NCI-H2081 (cell line): ENCODE data around the gene PNO1.
"Not testable (repeated sequence)": the region's sequence is repeated elsewhere in the genome, so short reads cannot be mapped to it uniquely, and the experiment has no call there.

Experiments used
- DNase-seq, 2 experiments: peaks; one replicate each; lab custom pipeline; 2025; lab: John Stamatoyannopoulos, UW

PNO1 gene

DNA sequence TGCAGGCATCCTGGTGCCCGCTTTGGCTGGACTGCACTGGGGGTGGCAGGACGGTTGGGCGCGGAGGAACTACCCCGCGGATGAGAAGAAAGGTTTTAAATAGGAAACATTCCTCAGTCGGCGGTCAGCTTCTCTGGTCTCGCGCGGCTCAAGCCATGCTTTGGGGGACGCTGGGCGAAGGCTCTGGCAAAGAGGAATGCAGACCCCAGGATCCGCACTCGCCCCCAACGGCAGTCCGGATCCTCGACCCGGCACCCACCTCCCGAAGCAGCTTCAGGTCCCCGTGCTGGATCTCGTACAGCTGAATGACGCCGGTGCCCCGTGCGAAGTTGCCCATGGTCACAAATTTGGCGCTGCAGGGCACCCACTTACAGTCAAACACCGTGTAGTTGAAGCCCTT, 686 bp upstream of the PNO1 start:
- DNase-seq: peak in 1 of 2 experiments; percentile 29

DNA sequence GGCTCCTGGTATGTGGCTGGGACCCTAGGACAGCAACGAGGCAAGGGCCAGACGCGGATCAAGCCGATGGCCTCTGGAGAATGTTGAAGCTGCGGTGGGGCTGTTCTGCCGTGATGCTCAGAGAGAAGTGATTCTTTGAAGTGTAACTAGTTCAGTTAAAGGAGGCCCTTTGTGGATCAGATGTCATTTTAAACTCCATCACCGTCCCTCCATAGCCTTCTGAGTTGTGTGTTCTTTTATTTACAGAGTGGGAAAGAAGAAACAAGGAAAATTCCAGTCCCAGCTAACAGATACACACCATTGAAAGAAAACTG, 403 bp downstream of the PNO1 start:
- no peak for DNase-seq

DNA sequence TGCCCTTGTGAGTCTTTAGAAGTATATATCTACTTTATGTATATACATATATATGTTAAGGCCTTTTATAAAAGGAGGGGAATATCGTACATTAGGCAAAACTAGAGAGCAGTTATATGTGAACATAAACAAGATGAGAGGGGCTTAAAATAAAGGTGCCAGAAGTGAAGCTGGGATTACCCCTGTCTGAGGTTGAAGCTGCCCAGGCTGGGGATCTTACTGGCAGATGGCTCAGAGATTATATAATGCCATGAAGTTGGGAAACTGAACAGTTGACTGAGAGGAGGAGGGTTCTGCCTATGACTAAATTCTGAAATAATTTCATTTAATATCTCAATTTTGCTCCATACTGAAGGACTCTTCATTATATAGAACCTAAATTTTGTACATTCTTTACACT, 6.0 kb downstream of the PNO1 start:
- DNase-seq: no peak

DNA sequence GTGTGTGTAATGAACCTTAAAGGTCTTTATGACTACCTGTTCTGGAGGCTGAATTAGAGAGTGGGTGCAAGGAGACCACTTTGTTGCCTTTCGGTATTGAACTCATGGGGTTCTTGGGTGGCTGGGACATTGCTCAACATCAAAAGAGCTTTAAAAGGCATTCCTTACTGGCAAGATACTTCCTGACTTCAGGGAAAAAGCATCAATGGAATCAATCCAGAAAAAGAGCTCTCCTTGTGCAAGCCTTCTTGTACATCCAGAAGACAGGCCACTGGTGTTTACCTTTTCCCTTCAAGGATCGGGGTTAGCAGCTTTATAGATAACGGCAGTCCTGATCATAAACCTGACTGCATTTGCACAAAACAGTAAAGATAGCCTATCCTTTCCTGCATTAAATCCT, 9.5 kb downstream of the PNO1 start:
- no peak for DNase-seq

DNA sequence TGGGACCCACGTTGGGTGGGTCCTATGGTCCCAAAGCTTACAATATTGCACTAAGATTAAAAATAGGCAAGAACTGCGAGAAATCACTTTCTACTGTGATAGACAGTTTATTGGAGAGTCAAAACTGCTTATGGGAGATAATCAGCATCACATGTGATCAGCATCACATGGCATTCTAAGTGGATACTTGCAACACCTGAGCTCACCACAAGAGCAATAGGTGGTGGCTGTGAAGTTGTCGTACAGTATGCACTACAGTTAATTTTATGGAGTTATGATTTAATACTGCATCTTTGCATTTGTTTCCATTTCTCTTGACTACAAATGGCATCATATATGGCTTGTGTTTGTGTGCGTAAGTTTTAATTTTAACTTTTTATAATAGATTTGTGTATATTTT, 11.6 kb downstream of the PNO1 start:
- no peak for DNase-seq

DNA sequence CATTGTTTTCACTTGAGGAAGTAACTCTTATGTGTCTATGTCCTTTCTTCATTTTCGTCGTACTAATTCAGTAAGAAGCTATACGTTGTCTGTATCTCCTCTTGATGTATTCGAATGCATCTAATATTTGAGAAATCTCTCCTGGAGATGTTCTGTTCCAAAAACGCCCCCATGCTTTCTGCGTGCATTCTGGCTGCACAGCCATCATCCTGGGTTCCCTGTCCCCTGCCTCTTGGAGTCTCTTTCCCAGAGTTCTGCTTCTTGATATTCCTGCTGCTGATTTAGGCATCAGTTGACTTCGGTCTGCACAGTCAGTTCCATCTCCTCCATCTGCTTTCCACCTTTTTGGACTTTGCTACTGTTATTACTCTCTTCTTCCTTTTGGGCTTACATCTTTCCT, 13.5 kb downstream of the PNO1 start:
- no peak for DNase-seq

DNA sequence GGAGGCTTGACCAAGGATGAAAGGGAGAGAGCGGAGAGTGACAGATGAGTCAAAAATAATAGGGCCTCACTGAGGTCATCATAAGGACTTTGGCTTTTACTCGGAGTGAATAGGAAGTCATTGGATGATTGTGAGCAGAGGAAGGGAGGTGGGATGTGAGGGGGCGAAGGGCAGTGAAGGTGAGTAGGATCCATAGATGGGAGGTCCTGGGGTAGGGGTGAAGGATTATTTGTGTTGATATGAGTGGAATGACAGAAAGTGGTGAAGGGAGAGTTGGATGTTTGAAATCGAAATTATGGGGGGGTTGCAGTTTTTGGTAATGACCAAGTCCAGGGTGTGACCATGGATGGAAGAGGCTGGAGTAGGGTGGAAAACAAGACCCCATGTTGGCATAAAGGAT, 14.0 kb downstream of the PNO1 start:
- no peak for DNase-seq

DNA sequence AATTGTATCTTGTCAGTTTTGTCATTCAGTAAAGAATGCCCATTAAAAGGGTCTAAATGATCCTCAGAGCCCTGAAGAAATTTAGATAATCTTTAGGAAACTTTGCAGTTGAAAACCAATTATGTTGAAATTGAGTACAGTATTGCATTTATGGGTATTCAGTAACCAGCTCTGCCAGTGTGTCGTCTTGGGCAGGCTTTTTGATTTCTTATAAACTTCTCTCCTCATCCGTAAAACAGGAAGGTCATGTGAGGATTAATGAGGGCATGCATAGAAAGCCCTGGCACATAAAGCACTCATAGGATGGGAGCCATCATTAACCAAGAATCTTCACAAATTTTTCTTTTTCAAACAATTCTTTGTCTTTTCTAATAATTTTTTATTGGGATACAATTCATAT, 14.8 kb downstream of the PNO1 start:
- no peak for DNase-seq

DNA sequence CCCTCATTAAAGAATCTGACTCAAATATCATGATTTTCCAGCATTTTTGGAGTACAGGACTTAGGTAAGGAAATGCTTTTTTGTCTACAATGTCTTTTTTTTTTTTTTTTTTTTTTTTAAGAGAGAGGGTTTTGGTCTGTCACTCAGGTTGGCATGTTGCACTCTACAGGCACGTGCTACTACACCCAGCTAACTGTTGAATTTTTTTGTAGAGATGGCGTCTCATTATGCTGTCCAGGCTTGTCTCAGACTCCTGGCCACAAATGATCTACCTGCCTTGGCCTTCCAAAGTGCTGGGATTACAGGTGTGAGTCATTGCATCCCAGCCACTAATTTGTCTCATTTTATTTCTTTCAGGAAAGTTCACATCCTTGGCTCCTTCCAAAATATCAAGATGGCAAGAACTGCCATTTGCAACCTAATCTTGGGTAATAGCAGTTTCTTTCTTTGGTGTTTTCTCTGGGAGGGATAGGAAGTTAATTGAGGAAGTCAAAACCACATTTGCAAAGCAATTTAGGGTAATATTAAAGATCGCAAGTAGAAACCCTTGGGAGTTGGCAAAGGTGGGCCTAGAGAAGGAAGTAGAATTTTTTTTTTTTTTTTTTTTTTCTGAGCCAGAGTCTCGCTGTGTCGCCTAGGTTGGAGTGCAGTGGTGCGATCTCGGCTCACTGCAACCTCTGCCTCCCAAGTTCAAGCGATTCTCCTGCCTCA, 15.5 kb downstream of the PNO1 start:
- DNase-seq: no peak

DNA sequence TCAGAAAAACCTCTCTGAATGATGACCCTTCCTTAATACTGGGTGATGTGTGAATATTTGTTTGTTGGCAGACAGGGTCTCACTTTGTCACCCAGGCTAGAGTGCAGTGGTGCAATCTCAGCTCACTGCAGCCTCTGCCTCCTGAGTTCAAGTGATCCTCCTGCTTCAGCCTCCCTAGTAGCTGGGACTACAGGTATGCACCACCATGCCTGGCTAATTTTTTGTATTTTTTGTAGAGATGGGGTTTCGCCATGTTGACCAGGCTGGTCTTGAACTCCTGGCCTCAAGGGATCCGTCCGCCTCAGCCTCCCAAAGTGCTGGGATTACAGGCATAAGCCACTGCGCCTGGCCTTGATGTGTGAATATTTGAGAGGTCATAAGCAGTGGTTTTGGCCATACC, 17.5 kb downstream of the PNO1 start:
- not testable (repeated sequence) for DNase-seq

DNA sequence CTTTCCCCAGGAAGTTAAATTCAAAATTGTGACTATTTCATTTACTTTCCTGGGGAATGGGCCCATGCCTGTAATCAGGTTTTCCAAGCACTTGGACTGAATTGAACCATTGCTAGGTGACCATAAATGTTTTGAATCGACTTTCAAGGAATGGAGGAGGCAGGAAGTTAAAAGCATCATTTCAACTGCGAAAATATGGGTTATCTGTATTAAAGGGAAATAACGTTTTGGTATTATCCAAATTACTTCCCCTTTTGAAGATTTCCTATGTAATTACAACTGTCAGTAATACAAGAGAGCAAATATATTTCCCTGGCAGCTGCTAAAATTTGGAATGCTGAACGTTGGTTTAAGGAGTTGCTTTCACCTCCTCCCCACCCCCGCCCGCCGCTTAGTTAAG, 19.0 kb downstream of the PNO1 start:
- DNase-seq: no peak

DNA sequence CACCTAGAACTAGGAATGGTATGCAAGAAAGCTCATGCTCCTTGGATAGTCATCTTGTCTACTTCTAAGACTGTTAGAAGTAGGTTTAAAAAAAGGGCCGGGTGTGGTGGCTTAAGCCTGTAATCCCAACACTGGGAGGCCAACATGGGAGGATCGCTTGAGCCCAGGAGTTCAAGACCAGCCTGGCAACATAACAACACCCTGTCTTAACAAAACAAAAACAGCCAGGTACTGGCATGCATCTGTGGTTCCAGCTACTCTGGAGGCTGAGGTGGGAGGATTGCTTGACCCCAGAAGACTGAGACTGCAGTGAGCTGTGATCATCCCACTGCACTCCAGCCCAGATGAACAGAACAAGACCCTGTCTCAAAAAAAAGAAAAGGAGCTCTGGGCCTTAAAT, 19.9 kb downstream of the PNO1 start:
- no peak for DNase-seq

DNA sequence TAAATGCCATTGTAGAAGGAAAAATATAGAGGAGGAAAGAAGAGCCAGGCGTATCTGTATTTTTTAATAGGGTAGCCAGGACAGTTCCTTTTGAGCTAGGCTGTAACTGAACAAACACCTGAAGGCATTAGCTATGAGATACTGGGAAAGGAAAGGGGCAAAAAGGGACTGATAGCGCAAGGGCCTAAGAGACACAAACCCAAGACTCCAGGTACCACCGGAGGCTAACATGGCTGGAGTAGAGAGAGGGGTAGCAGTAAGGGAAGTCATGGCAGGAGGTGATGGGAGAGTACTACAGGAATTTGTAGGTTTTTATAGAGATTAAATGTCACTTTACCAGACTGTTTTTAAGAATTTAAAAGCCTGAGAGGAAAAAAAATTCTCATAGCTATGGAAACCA, 20.7 kb downstream of the PNO1 start:
- DNase-seq: no peak

DNA sequence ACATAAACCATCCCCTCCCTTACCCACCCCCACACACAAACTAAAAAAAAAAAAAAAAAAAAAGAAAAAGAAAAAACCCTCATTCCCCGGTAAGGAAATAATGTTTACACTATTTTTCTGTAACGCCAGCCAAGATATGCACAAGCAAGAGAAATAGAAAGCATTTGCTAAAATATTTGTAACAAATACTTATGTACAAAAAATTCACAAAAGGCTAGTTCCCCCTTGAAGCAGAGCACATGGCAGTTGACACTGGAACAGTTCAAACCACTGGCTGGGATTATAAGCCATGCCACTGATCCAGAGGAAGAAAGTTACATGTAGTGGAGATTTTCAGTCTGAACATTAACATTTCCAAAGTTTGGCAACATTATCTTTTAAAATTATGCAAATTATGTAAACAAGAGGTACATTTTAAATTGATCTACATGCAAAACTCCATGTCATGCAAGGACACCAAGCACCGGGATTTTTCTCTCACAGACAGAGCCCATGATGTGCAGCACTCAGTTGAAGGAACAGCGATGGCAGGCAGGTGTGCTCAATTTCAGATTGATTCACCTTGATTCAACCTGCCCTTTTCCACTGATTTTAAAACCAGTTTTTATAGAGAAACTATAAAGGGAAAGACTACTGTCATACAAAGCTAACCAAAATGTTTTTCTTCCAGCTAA, 21.4 kb downstream of the PNO1 start:
- no peak for DNase-seq

DNA sequence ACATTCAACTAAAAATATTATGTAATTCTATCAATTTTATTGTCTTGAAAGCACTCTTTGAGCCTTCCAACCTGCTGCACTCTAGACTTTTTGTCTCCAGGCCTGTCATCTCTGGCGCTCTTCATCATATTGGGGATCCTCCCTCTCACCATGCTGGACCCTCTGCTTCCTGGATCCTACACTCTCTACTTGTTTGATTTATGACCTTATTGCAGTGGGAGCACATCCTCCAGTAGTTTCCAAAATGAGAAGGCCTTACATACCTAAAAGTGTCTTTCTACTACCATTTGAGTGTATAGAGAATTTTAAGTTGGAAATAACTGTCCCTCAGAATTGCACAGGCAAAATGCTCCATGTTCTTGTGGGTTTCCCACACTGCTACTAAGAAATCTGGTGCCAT, 25.2 kb downstream of the PNO1 start:
- no peak for DNase-seq

DNA sequence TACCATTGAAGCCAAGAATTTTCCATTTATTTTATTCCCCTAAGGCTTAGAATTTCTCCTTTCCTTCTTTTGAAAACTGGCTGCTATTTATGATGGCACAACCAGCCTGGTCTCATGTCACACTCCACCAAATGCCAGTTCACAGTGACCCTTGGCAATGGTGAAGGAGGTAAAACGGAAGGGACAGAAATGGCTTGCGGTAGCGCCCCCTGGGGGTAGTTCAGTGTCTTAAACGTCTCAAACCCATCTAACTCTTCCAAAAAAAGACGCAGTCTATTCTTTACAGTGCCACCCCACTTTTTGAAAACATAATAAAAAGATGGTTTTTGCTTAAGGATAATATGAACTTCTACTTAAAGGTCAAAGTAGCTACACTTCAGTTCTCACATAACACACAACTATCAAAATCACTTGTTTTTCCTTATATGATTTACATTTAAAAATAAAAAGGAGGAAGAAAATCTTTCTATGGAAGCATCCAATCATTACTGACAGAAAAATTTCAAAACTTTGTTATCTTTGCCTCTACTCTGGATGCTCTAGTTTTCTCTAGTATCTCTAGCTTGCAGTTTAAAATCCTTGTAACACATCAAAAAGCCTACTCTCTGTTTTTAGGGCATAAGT, 28.0 kb downstream of the PNO1 start:
- peak; percentile 3 to 31 for DNase-seq

DNA sequence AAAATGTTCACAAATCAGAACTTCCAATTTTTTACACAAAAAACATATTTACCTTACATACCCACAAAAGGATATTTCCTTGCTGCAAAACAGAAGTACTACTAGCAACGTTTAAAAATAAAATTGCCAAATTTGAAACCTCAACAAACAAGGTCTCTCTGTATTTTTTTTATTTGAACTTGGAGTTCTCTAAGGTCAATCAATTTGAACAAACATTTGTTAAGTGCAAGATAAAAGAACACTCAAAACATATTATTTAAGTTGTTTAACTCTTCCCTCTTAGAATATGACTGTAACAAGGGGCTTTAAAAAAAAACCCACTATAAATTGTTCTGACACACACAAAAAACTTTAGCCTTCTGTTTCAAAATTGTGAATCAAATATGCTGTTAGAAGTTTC, 29.6 kb downstream of the PNO1 start:
- no peak for DNase-seq

DNA sequence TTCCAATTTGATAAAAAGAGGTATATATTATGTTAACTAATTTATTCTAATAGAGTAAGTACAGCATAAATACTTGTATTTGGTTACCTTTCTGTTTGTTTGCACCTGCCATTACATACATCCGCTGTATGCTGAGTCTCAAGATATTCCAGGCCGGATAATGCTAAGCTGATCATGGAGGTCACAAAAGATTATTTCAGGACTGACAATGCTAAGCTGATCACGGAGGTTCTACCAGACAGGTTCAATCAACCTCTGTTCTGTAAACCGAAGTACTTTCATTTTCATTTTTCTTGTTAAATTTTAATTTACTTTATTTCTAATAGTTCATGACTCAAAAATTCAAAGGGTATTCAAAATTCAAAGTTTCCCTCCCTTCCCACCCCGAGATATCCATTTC, 31.1 kb downstream of the PNO1 start:
- no peak for DNase-seq

DNA sequence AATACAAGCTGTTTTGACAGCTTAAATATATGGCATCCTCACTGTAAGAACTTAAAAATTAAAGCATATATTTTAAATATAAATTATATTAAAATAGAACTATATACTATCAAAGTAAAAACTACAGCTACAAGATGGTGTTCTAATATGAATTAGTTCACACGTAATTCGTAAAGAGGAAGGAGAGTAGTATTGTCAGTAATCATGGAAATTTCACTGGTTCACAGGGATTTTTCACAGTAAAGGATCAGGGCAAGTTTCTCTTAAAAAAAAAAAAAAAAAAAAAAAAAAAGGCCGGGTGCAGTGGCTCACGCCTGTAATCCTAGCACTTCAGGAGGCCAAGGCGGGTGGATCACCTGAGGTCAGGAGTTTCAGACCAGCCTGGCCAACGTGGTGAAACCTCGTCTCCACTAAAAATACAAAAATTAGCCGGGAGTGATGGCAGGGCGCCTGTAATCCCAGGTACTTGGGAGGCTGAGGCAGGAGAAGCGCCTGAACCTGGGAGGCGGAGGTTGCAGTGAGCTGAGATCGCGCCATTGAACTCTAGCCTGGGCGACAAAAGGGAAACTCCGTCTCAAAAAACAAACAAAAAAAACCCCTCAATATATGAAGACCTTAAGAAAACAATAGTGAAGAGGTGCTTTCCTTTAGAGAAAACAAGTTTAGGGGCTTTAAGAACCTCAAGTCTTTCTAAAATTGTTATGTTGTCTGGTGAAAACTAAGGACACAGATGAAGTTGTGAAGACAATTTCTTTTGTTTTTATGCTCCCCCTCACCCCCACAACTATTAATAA, 32.5 kb downstream of the PNO1 start:
- DNase-seq: no peak

DNA sequence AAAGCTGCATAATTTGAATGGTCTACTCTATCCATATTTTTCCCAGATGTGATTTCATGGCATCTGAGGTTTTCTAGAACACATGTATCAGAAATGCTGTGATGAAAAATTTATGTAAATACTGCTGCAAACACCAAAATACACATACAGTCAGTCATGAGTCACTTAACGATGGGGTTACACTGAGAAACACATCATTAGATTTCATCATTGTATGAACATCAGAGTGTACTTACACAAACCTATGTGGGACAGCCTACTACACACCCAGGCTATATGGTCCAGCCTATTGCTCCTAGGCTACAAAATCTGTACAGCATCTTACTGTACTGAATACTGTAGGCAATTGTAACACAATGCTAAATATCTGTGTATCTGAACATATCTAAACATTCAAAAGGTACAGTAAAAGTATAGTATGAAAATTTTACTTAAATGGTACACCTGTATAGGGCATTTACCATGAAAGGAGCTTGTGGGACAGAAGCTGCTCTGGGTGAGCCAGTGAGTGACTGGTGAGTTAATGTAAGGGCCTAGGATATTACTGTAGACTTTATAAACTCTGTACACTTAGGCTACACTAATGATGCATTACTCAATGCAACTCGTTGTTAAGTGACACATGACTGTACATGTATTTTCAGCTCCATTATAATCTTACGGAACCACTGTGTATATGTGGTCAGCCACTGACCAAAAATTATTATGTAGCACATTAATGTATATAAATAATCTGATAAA, 33.5 kb downstream of the PNO1 start:
- no peak for DNase-seq

DNA sequence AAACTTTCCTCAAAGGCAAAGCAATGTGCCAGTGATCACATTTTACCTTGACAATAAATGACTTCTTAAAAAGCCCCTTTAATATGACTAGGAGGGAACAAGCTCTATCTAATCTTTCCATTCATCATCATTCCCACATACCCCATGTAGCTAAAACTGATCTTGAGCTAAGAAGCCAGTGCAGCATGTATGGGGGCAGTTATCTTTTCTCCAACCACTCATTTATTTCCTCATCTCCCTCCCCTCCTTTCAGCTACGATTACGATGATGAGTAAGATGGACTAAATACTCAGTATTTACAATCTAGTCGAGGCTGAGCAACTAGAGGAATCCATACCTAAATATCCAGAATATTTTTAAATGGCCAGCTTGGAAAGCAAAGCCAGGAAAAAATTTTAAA, 35.5 kb downstream of the PNO1 start:
- DNase-seq: no peak

DNA sequence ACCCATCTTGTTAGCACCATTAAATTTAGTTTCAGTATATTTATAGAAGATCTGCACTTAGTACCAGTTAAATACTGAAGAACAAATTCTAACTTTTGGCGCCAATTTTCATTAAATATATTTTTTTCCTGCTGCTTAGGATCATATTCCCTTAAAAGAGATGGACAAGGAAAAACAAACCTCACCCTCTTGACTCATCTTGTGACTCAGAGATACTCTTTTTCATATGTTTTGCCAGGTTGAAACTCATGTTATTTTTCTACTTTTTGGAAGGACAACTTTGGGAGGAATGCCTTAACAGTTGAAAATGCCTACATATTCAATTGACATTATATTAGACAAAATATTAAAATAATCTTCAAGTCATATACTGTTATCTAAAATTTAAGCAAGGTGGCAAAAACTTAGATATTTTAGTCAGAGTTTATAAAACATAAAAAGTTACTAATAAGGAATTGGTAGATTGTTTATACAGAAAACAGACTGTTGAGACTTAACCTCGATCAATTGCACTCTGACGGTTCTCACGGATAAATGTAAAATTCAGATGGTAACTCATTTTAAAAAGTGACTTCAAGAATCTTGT, 36.2 kb downstream of the PNO1 start:
- no peak for DNase-seq
